ENCODE data around the gene ISOC1. TPM values are rescaled to one million over a fixed set of nuclear protein-coding genes. Genes with fewer than 3 reads are reported as not detected.

The ISOC1 gene
- total RNA-seq, 4 donors from 2014 or later, result 37.7 to 67.2 (median 38.7) TPM

DNA sequence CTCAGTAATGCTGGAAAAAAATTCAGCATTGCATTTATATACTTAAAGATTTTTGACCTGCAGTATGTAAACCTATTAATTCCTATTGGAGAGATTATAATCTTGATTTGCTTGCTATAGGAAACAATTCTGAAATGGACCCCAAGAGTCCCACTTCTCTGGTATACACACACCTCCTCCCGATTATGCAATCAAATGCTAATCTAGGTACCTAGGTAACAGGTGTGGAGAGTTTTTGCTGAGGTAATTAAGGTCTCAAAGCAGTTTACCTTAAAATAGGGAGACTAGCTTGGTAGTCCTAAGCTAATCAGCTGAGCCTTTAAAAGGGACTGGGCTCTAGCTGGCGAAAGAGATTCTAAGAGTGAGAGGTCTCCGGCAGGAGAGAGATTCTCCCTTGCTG is 22.2 kb downstream of the ISOC1 start:
- TF ChIP-seq POLR2A (IDR thresholded peaks at IDR 0.05) (no peak), CTCF (IDR thresholded peaks at IDR 0.05) (no peak)

GRCh38 chr5:129118405-129118804 is 23.9 kb downstream of the ISOC1 start:
- H3K4me3 ChIP-seq (ENCODE audit: low read depth, poor library complexity, severe bottlenecking), result no peak overlapping the region
- TF ChIP-seq CTCF (IDR thresholded peaks at IDR 0.05) (no peak), POLR2A (IDR thresholded peaks at IDR 0.05) (no peak)
- intact Hi-C loops (cut with DNase I; ENCODE audit: low total_unique reads), result no loop called here
- DNase-seq (ENCODE audit: low spot score in 2 of 2), result no peak

More for the DNA sequence above, 22.2 kb downstream of the ISOC1 start:
- no peak for DNase-seq (ENCODE audit: low spot score in 2 of 2)
- 95 to 97% methylated on average over 3 of the region's 3 CpGs for WGBS, 2 donors
- intact Hi-C loops (cut with DNase I; ENCODE audit: low total_unique reads), result no loop called here
- no peak overlapping the region for H3K4me3 ChIP-seq (ENCODE audit: low read depth, poor library complexity, severe bottlenecking)

DNA sequence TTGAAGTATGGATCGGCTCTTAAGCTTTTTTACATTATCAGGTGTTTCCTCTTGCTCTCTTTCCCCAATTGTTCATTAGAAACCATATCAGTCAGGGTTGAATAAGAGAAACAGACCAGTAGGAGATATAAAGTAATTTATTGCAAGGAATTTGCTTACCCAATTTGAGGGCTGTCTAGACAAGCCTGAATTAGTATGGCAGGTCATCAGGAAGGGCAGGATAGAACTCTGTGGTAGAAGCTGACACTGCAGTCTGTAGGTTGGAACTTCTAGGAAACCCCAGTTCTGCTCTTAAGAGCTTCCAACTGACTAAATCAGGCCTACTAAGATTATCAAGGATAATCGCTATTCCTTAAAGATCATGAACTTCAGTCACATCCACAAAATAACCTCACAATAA is 24.3 kb downstream of the ISOC1 start:
- WGBS, 2 donors, result 66 to 70% methylated on average over 2 of the region's 2 CpGs
- TF ChIP-seq CTCF (IDR thresholded peaks at IDR 0.05) (no peak), POLR2A (IDR thresholded peaks at IDR 0.05) (no peak)
- no peak for DNase-seq (ENCODE audit: low spot score in 2 of 2)
- intact Hi-C loops (cut with DNase I; ENCODE audit: low total_unique reads), result no loop called here
- no peak overlapping the region for H3K4me3 ChIP-seq (ENCODE audit: low read depth, poor library complexity, severe bottlenecking)

DNA sequence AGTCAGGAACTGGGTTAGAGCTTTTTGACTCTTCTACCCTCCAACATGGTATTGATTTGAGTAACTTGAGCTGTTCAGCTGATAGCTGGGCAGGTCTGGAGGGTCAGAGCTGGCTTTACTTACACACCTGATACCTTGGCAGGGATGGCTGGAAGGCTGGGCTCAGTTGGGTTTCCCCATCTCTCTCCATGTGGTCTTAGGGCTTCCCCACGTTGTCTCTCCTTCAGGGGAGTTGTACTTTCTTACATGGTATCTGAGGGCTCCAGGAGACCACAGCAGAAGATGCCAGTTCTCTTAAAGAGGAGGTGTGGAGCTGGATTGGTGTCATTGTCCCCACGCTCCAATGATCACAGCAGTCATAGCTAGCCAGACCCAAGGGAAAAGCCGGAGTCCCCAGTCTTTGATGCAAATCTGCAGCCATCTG is 25.6 kb downstream of the ISOC1 start:
- 89 to 91% methylated on average over 3 of the region's 3 CpGs for WGBS, 2 donors
- TF ChIP-seq POLR2A (IDR thresholded peaks at IDR 0.05) (no peak), CTCF (IDR thresholded peaks at IDR 0.05) (no peak)
- DNase-seq (ENCODE audit: low spot score in 2 of 2), result no peak

GRCh38 chr5:129122560-129122959 is 28.0 kb downstream of the ISOC1 start:
- DNase-seq (ENCODE audit: low spot score in 2 of 2), result no peak
- H3K4me3 ChIP-seq (ENCODE audit: low read depth, poor library complexity, severe bottlenecking), result no peak overlapping the region
- intact Hi-C loops (cut with DNase I; ENCODE audit: low total_unique reads), result no loop called here
- no peak for TF ChIP-seq CTCF (IDR thresholded peaks at IDR 0.05)
- no peak for TF ChIP-seq POLR2A (IDR thresholded peaks at IDR 0.05)

More for the DNA sequence above, 25.6 kb downstream of the ISOC1 start:
- no peak overlapping the region for H3K4me3 ChIP-seq (ENCODE audit: low read depth, poor library complexity, severe bottlenecking)
- intact Hi-C loops (cut with DNase I; ENCODE audit: low total_unique reads), result no loop called here

- 92 to 95% methylated on average over 1 of the region's 1 CpG for WGBS, 2 donors
- TF ChIP-seq POLR2A (IDR thresholded peaks at IDR 0.05) (no peak), CTCF (IDR thresholded peaks at IDR 0.05) (no peak)
- no peak overlapping the region for H3K4me3 ChIP-seq (ENCODE audit: low read depth, poor library complexity, severe bottlenecking)
- no peak for DNase-seq (ENCODE audit: low spot score in 2 of 2)
- intact Hi-C loops (cut with DNase I; ENCODE audit: low total_unique reads), result no loop called here
Observed at GRCh38 chr5:129124608-129125007, 30.1 kb downstream of the ISOC1 start.

Measured in lower leg skin (tissue), 4 donors.